ENCODE measurements around the gene ZNRF1.
A peak's percentile ranks its signal among the peaks of the same experiment; 100 is the strongest.

The ZNRF1 gene

DNA sequence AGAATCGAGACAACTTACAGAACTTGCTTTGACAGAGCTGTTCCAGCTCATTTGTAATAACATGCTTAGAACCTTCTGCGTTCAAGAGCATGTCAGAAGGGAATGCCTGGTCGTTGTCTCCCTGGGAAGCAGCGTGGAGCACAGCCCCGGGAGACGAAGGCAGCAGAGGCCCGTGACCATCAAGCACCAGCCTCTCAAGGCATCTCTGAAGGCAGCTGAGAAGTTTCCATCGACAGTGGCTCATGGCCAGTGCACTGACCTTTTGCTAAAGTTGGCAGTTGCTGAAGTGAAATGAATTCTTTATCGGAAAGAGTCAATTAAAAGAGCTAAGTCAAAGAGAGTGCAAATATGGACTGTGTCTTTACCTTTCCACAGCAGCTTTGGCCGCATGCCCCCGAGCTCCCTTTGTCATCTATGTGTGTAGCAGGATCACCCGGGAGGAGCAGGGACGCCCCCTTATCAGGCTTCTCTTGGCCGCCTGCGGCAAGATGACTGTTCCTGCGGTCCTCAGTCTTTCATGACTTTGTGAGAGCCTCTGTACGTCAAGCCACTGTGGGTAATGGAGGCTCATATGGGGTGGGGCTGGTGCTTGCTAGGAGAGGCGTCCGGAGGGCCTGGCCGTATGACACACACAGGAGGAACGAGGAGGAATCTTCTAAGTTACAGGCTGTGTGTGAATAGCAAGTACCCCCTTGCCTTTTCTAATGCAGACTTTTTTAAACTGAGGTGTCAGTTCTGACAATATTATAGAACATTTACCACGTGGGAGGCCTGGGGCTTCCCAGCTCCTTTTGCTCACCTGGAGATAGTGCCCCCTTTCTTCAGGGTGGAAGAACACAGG is 63.5 kb downstream of the ZNRF1 start:
- DNase-seq = no peak

DNA sequence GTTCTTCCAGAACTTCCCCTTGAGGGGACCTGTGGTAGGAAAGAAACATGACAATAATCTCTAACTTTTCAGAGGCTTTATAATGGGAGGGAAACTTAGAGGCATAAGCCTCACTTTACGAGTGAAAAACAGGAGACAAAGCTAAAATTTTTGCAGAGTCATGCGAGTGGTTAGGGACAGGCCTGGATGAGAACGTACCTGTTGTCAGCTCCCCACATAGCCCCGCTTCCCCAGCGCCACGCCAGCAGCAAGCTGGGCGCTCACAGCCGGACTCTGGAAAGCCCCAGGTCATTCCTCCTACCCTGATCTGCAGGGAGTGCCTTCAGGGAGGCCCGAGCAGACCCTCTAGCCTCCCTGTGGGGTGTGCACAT is 64.1 kb downstream of the ZNRF1 start:
- no peak for DNase-seq

DNA sequence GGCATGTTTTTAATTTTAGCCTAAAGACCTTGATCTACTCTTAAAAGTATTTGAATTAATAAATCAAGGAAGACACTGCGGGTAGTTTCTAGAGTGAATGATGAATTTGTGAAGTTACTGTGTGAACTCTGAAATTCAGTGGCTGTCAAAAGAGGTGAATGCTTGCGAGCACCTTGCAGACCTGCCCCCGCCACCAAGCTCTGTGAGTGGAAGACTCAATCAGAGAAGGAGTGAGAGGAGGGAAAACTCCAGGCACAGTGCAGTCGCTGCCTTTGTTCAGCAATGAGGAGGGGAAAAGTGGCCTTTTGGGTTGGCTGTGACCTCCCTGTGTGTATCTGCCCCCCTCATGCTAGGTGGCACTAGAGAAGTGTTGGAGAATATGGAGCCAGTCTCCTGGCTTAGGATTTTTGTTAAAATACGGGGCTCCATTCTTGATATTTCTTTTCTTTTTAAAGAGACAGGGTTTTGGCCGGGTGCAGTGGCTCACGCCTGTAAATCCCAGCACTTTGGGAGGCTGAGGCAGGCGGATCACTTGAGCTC is 64.8 kb downstream of the ZNRF1 start:
- DNase-seq = no peak

DNA sequence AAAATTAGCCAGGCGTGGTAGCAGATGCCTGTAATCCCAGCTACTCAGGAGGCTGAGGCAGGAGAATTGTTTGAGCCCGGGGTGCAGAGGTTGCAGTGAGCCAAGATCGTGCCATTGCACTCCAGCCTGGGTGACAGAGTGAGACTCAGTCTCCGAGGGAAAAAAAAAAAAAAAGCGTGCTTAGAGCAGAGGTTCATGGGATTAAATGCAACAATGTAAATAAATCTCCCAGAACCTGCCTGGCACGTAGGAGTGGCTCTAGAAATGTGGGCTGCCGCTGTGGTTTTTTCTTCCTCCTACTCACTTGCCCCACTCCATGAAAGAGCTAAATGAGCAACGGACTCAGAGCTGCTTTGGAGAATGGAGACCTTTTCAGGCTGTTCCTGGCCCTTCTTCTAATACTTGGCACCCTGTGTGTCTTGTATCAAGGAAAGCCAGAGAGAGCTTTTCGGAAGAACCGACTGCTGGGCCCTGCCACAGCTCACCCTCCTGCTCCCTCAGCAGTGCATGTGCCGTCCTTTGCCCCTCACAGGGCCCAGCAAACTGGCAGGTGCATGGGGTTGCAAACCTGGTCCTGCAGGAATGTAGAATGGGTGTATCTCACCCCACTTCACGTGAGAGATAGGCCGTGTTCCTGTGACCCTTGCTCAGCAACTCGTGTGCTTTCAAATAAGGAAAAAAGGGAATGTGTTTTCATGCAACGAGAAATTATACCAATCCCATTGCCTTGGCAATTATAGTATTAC is 65.8 kb downstream of the ZNRF1 start:
- DNase-seq = no peak

DNA sequence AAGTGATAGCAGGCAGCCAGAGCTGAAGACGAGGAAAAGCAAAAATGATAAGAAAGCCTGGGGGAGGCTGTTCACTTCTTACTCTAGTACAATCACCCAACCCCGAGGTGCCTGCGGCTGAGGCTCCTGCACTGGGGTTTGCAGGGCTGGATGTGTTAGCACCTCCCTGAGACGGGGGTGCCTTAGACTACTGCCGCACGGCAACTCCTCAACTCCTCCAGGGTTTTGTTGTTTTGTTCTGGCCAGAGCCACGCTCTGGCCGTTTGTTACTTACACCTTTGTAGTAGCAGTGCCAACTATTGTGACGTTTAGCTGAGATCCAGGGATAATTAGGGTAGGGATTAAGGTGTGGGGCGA is 66.3 kb downstream of the ZNRF1 start:
- no peak for DNase-seq

DNA sequence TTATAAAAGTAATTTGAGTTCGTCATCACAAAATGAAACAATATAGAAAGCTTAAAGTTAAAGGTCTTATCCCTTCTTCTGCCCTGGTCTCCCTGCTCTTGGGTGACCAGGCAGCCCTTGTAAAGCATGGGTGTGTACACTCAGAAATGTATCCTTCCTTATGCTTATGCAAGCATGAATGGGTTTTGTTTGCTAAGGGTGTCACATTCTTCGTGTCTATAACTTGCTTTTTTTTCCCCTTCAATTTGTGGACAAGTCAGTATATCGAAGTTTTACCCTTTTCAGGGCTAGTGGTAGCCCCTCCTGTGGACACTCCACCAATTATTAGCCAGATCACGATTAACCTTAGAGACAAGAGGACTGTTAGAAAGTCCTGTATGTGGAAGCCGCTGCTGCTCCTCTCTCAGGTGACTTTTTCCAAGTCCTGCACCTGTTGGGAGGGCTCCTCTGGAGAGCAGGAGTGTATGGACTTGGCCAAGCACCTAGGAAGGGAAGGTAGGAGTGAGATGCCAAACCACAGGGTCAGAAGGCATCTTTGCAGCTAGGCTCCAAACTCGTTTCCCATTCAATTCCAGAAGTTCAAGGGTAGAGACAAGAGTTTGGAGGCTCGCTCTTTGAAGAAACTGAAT is 66.8 kb downstream of the ZNRF1 start:
- no peak for DNase-seq

DNA sequence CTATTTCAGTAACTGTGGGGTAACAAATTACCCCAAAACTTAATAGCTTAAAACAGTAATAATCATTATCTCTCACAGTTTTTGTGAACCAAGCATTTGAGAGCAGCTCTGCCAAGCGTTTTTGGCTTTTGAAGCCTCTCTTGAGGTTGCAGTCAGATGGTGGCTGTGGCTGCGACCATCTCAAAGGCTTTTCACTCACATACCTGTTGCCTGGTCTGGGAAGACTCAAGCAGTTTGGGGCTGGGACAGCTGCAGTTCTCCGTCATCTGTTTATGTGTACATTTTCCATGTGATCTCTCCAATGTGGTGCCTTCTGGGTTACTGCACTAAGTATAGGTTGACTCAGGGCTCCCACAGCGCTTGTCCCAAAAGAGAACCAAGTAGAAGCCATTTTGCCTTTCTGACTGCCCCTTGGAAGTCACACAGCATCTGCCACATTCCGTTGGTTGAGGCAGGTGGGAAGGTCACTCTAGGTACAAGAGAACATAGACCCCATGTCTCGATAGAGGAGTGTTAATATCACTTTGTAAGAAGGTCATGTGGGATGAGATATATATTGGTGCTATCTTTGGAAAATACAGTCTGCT is 68.1 kb downstream of the ZNRF1 start:
- DNase-seq = no peak

DNA sequence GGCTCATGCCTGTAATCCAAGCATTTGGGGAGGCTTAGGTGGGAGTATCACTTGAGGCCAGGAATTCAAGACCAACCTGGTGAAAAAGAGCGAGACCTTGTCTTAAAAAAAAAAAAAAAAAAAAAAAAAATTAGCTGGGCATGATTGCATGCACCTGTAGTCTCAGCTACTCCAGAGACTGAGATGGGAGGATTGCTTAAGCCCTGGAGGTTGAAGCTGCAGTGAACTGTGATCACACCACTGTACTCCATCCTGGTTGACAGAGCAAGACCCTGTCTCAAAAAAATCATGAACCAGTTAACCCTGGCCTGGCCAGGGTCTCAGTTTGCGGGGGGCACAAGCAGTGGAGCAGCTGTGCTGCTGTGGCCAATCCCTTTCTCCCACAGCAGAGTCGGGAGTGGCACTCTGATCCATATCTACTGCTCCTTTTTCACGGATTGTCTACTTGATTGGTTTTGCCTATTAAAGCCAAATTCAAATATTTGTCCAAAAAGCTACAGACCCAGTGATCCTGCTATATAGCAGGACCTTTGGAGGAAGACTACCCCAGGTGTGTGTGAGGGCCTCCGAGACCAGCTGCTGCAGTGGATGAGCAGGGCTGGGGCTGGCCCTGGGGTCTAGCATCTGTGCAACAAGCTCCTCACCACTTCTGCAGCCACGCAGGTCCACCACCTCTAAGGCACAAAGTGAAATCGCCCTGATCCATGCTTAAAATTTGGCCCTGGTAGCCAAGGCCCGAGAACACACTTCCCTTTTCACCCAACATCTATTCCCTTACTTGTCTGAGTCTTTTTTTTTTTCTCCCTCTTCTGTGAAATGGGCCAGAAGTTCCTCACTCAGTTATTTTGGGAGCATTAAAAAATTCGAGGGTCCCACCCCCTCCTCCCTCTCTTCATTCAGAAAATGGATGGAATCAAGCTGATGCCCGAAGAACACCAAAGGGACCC is 69.5 kb downstream of the ZNRF1 start:
- no peak for DNase-seq

DNA sequence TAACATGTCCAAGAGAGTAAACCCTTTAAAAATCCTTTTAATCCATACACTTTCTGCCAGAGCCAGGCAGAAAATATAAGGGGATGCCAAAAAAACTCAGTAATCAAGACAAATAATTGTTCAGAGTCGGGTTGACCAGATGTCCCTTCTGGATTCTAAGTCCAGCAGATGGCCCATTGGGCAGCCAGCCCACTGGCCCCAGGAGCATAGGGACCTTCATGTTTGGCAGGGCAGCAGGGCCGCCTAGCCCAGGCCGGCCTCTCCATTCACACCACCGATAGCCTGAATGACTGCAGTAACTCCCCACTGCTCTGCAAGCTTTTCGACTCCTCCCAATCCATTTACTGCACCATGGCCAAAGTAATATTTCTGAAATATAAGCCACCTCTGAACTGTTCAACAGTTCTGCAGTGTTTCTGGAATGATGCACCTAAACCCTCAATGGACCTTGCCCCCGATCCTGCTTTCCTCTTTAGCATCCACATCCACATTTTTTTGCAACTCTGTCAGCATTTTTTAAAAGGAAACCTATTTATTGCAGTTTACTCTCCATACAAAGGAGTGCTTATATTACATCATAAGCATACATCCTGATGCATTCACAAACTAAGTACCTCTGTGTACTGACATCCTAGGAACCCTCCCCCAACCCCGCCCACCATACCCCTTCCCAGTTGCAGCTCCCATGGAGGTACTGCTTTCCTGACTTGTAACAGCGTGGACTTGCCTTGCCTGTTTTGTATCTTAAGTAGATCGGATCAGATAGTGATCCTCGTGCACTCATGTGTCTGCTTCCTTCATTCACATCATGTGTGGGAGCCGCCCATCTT is 71.4 kb downstream of the ZNRF1 start:
- peak; percentile 26 for DNase-seq

DNA sequence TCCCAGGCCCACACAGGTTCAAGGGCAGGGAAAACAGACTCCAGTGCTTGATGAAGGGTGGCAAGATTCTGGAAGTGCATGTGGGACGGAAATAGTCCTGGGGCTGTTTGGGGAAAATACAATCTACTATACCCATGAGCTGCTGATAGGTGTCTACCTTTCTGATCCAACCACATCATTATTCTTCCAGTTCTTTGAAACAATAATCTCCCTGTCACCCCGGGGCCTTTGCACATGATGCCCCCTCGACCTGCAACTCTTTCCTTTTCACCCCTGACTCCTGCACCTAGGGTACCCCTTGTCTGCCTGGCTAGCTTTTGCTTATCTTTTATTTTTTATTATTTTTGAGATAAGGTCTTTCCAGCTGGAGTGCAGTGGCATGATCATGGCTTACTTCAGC is 72.8 kb downstream of the ZNRF1 start:
- DNase-seq = no peak

DNA sequence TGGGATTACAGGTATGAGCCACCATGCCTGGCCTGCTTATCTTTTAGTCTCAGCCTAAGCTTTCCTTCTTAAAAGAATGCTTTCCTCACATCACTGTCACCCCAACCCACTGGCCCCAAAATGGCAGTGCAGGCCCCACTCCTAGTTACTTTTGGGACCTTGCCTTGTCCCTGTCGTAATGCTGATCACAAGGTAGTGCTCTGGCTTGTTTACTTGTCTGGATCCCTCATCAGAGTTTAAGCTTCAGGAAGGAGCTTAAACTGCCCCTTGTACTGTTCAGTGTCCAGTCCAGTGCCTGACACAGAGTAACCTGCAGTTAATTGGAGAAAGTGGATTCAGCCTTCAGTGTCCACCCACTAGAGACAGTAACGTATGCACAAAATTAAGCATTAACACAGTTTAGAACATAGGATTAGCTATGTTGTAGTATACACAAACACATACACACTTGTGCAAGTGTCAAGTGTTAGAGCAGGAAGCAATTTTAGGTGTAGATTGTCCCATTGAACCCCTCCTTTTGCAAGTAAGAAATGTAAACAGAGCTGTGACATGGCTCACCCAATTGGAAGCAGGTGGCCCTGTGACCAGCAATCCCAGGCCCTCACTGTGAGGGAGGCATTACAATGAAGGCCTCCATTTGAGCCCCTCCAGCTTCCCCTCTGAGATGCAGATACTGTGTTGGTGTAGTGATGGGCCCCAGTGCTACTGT is 73.6 kb downstream of the ZNRF1 start:
- no peak for DNase-seq

DNA sequence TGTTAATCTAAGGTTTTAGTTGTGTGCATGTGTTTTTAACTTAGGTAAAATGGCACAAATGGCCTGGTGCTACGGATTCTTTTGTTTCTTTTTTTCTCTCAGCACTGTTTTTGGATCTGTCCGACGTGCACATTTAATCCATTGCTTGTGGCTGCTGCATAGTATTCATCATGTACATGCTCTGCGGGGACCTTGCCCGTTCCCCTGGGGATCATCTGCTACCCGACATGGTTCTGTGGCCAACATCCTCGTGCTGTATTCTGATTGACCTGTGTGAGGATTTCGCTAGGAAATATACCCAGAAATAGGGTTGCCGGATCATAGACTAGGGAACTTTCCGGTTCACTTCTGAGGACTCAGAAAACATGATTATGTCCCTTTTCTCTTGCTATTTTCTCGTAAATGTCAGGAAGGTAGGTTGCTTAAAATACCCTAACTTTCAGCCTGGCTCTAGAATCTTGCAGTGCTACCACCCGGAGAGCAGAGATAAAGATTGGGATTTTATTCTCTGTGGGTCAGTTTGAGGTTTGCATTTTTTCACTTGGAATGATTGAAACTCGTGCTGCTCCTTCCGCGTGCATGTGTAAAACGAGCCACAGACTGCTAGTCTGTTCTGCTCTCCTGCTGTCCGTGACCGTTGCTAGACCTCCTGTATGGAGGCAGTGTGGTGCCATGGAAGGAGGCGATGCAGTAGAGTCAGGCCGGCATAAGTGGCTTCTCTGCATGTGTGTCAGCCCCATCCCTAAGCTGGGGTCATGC is 74.9 kb downstream of the ZNRF1 start:
- no peak for DNase-seq

DNA sequence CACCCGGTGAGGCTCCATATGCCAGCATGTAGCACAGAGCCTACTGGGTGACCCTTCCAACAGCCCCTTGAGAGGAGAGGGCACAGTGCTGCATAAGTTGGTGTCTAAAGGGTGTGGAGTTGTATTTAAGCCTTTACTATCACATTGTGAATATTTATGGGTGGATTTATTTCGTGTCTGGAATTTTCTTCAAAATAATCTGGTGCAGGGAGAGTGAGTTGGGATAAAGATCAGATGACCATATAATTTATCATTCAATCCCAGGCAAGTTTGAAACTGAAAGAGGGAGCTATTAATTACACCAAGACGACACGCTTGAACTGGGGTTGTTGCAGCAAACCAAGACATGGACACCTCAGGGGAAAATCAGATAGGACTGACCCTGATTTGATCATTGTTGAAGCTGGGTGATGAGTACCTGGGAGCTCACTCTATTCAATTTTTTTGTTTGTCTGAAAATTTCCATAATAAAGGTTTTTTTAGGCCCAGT is 75.5 kb downstream of the ZNRF1 start:
- no peak for DNase-seq

DNA sequence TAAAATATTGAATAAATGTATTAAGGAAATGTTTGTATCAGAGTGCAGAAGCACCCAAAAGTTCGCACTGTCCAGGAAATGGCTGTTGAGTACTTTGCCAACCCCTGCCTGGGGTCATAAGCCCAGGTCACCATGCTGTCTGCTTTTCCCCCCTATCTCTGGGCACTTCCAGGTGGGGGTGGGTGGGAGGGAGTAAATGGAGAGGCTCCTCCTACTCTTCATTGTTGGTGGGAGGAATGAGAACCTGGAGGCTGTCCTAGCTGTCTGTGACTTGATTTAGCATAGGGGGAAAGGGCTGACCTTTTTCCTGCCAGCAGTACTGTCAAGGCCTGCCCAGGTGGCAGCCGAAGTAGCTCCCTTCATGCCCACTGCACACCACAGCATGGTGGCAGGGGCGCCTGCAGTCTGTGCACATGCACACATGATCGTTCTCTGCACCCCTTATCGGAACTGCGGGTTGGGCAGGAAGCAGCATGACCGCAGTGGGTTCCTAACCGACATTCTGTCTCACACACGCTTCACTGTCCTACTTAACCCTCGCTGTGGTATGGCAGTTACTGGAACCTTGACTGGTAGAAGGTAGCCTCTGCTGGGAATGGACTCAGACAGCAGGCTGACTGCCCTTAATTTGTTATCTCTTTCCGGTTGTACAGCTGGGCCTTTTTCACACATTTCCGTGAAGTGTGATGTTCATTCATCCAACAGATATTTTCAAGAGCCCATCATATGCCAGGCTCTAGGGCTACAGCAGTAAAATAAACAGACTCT is 76.3 kb downstream of the ZNRF1 start:
- no peak for DNase-seq

DNA sequence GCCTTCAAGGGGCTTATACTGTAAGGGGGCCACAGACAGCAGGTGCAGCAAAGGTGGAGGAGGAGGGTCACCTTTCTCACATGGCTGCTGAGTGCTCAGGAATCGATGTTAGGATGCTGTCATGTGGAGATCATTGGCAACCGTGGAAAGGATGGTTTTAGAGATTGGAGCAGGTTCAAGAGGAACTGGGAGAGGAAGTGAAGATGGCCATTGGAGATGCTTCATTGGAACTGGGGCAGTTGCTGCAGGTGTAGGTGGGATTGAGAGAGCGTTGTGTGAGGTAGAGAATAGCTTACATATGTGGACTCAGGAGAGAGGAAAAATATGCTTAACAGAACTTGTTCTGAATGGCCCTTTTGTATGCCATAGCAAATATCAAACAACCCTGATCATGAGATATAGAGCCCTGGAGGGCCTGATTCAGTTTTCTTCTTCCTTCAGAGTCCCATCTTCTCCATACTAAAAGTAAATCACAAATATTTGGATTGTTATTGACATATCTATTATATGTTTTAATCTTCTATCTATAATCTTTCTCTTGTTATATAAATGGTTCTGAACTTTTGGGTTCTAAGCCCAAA is 77.0 kb downstream of the ZNRF1 start:
- no peak for DNase-seq

DNA sequence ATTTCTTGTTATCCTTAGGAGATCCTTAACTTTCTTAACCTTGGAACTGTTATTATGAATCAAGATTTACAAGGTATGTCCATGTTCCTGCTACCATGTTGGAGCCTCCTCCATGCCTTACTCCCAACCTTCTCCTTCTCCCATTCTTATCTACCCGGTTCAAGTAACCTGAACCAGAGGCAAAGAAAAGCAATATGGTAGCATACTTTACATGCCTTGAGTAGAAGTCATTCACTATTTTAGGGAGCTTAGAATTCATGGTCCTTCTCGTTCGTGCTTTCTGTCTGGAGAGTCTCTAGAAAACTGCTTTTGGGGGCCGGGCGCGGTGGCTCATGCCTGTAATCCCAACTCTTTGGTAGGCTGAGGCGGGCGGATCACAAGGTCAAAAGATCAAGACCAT is 80.1 kb downstream of the ZNRF1 start:
- no peak for DNase-seq

DNA sequence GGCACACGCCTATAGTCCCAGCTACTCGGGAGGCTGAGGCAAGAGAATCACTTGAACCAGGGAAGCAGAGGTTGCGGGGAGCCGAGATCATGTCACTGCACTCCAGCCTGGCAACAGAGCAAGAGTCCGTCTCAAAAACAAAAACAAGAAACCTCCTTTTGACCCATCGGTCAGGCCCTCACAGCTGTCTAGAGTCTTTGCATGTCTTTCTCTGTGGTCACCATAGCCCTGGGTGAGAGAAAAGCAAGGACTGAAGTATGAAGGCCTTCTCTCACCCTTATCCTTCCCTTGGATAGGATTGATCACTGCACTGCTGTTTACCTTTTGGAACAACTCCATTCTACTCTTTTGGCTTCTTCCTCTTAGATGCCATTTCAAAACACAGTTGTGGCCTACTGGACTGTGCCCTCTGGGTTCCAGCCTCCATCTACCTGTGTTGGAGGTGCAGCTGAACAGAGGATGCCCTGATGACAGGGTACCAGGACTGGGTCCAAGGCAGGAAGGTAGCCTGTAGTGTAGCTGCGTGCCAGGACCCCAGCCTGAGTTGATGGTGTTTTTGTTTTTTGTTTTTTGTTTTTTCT is 80.6 kb downstream of the ZNRF1 start:
- no peak for DNase-seq

All from midbrain (tissue), 1 donor.